CD14-positive monocyte (primary cell): ENCODE results near the gene ZCWPW1. TPM values are rescaled to one million over a fixed set of nuclear protein-coding genes. Genes with fewer than 3 reads are reported as not detected.

ENCODE experiments used
- DNase-seq, 3 donors: peaks; one replicate each; pipeline ENCODE4 v3.0.0-alpha.2; 2011 to 2022
- H2AFZ ChIP-seq: 2 replicates; pipeline ENCODE4 v1.6.0; 2012; ENCODE audit warnings: mild to moderate bottlenecking, low read depth, low read length, inconsistent platforms; ENCODE audit not compliant: insufficient read depth, poor library complexity, severe bottlenecking
- H3K27ac ChIP-seq, 2 donors: 1 replicate in 1 of 2; 2 replicates in 1 of 2; pipeline ENCODE4 v1.5.1; 2012 to 2013; ENCODE audit warnings: low read length in 2 of 2, control low read depth in 1 of 2, inconsistent platforms in 1 of 2, low read depth in 1 of 2, mild to moderate bottlenecking in 1 of 2
- H3K27me3 ChIP-seq, 2 donors: one replicate each; pipeline versions ENCODE4 v1.6.0 to v1.6.1; 2011 to 2013; ENCODE audit warnings: low read length in 2 of 2; ENCODE audit not compliant: control insufficient read depth in 2 of 2, insufficient read depth in 2 of 2
- H3K36me3 ChIP-seq, 2 donors: replicated peaks in 1 of 2; 1 replicate in 1 of 2; 2 replicates in 1 of 2; pipeline versions ENCODE4 v1.5.1 to v1.6.1; 2012 to 2013; ENCODE audit warnings: low read length in 2 of 2, control low read depth in 1 of 2, inconsistent platforms in 1 of 2, mild to moderate bottlenecking in 1 of 2; ENCODE audit not compliant: insufficient read depth in 2 of 2, control insufficient read depth in 1 of 2
- H3K4me1 ChIP-seq, 2 donors: 1 replicate in 1 of 2; 2 replicates in 1 of 2; pipeline versions ENCODE4 v1.5.1 to v1.6.1; 2012 to 2013; ENCODE audit warnings: low read length in 2 of 2, control low read depth in 1 of 2, inconsistent platforms in 1 of 2, mild to moderate bottlenecking in 1 of 2, moderate library complexity in 1 of 2; ENCODE audit not compliant: insufficient read depth in 2 of 2, control insufficient read depth in 1 of 2
- H3K4me2 ChIP-seq: replicated peaks from 2 replicates; pipeline ENCODE3; 2012; ENCODE audit warnings: low read length, moderate library complexity, mild to moderate bottlenecking; ENCODE audit not compliant: poor library complexity, severe bottlenecking; ENCODE audit errors: extremely low read depth
- H3K4me3 ChIP-seq, 3 experiments: fragments of 200-600 bp in 1 of 3; sonication (generic) in 1 of 3; replicated peaks in 1 of 3; 1 replicate in 2 of 3; 2 replicates in 1 of 3; pipeline ENCODE4 v1.5.1; 2011 to 2013; ENCODE audit warnings: low read length in 3 of 3, mild to moderate bottlenecking in 3 of 3, control low read depth in 2 of 3, low read depth in 2 of 3, inconsistent platforms in 1 of 3, moderate library complexity in 1 of 3
- H3K79me2 ChIP-seq: 2 replicates; pipeline ENCODE4 v1.6.0; 2012; ENCODE audit warnings: mild to moderate bottlenecking, control low read depth, inconsistent platforms, low read length, moderate library complexity; ENCODE audit not compliant: insufficient read depth
- H3K9ac ChIP-seq: 2 replicates; pipeline ENCODE4 v1.6.0; 2017; ENCODE audit warnings: low read length, mild to moderate bottlenecking; ENCODE audit not compliant: insufficient read depth, poor library complexity, severe bottlenecking
- H3K9me3 ChIP-seq, 2 donors: replicated peaks in 1 of 2; 1 replicate in 1 of 2; 2 replicates in 1 of 2; pipeline versions ENCODE4 v1.5.1 to v1.6.1; 2012 to 2013; ENCODE audit warnings: low read length in 2 of 2, control low read depth in 1 of 2; ENCODE audit not compliant: control insufficient read depth in 1 of 2, insufficient read depth in 1 of 2
- H4K20me1 ChIP-seq: 2 replicates; pipeline ENCODE4 v1.6.0; 2012; ENCODE audit warnings: mild to moderate bottlenecking, low read length, control low read depth, moderate library complexity; ENCODE audit not compliant: insufficient read depth
- H3K27ac Mint-ChIP-seq, 7 donors: one replicate each; pipeline ENCODE4 v1.8.0; 2020; ENCODE audit warnings: mild to moderate bottlenecking in 7 of 7, mixed read lengths in 7 of 7, moderate library complexity in 6 of 7, inconsistent platforms in 2 of 7
- H3K27me3 Mint-ChIP-seq, 3 donors: one replicate each; pipeline ENCODE4 v1.8.0; 2021 to 2022; ENCODE audit warnings: low read depth in 3 of 3, mild to moderate bottlenecking in 3 of 3, mixed read lengths in 3 of 3, moderate library complexity in 3 of 3, inconsistent platforms in 1 of 3
- H3K36me3 Mint-ChIP-seq, 2 donors: one replicate each; pipeline ENCODE4 v1.8.0; 2020; ENCODE audit warnings: mixed read lengths in 2 of 2, inconsistent platforms in 1 of 2, mild to moderate bottlenecking in 1 of 2
- H3K4me1 Mint-ChIP-seq: one replicate; pipeline ENCODE4 v1.8.0; 2020; ENCODE audit warnings: mild to moderate bottlenecking, mixed read lengths
- H3K4me3 Mint-ChIP-seq, 2 donors: one replicate each; pipeline ENCODE4 v1.8.0; 2020; ENCODE audit warnings: mild to moderate bottlenecking in 2 of 2, mixed read lengths in 2 of 2, moderate library complexity in 1 of 2
- H3K9me3 Mint-ChIP-seq, 7 donors: one replicate each; pipeline ENCODE4 v1.8.0; 2020 to 2022; ENCODE audit warnings: mixed read lengths in 7 of 7, mild to moderate bottlenecking in 6 of 7, moderate library complexity in 6 of 7, inconsistent platforms in 2 of 7
- CTCF ChIP-seq: fragments of 200-600 bp; IDR thresholded peaks from one replicate; pipeline ENCODE4 v1.8.0; 2022; ENCODE audit warnings: antibody characterized with exemption, mild to moderate bottlenecking
- WGBS: methylation state at CpG from one replicate; pipeline ENCODE4 v1.1.5; 2013; ENCODE audit warnings: missing lambda C conversion rate; ENCODE audit not compliant: insufficient coverage; 5-methylcytosine and 5-hydroxymethylcytosine counted together
- intact Hi-C, 2 donors: fragments of 100-400 bp; cut with micrococcal nuclease; formaldehyde crosslinking; loops; one replicate each; pipeline versions ENCODE4 v1.15.0 to v1.15.1; 2023
- polyA plus RNA-seq, 3 donors: library from polyadenylated mRNA; depleted of rRNA in 1 of 3; unstranded in 2 of 3; stranded (reverse) in 1 of 3; fragments of 300-500 nt in 2 of 3; fragments of >200 nt in 1 of 3; fragmentation: Illumina TruSeq in 2 of 3; gene quantifications; 1 replicate in 2 of 3; 2 replicates in 1 of 3; pipeline ENCODE4 v1.2.3, GENCODE V29; 2012 to 2021

Gene ZCWPW1
- polyA plus RNA-seq, 3 donors, result 0.60 to 1.9 (median 1.2) TPM

GRCh38 chr7:100443096-100443840, 14.8 kb upstream of the ZCWPW1 start:
- WGBS, result 95% methylated on average over 6 of the region's 9 CpGs
- no peak overlapping the region for H3K4me2 ChIP-seq
- Mint-ChIP-seq H3K9me3 (peaks cover 0 to 2% (median 0%) of the 10 kb centered on the region in 7 donors), H3K4me3 (no peak overlapping the region), H3K36me3 (peaks cover 0 to 2% of the 10 kb centered on the region in 2 donors), H3K4me1 (peaks cover 34% of the 10 kb centered on the region), H3K27me3 (peaks cover 0 to 1% (median 0%) of the 10 kb centered on the region in 3 donors), H3K27ac (peak overlapping the region; percentile 43 to 95 (median 76))
- H3K36me3 ChIP-seq, result no peaks in the 10 kb centered on the region
- H4K20me1 ChIP-seq, result no peaks in the 10 kb centered on the region
- H3K27me3 ChIP-seq, result no peaks in the 10 kb centered on the region
- no peak overlapping the region for H3K4me3 ChIP-seq
- H2AFZ ChIP-seq, result no peak overlapping the region
- no peaks in the 10 kb centered on the region for H3K79me2 ChIP-seq
- H3K27ac ChIP-seq, result no peak overlapping the region
- TF ChIP-seq CTCF, result no peak
- no peak for DNase-seq
- no peaks in the 10 kb centered on the region for H3K9me3 ChIP-seq
- H3K4me1 ChIP-seq, result peaks cover 23 to 30% of the 10 kb centered on the region in 2 donors
- intact Hi-C loops, result no loop called here
- no peak overlapping the region for H3K9ac ChIP-seq

GRCh38 chr7:100441641-100442535, 13.4 kb upstream of the ZCWPW1 start:
- intact Hi-C loops, result no loop called here
- H3K4me3 Mint-ChIP-seq, result no peak overlapping the region
- H3K27ac Mint-ChIP-seq, result peak overlapping the region in 2 of 7 donors; percentile 13 to 58

More at GRCh38 chr7:100441641-100442535, 13.4 kb upstream of the ZCWPW1 start:
- H3K27ac ChIP-seq, result no peak overlapping the region
- no peaks in the 10 kb centered on the region for H4K20me1 ChIP-seq
- WGBS, result 89% methylated on average over 8 of the region's 11 CpGs
- no peak overlapping the region for H3K4me2 ChIP-seq
- H3K4me1 ChIP-seq, result peaks cover 25 to 27% of the 10 kb centered on the region in 2 donors
- Mint-ChIP-seq H3K27me3 (peaks cover 0 to 1% (median 0%) of the 10 kb centered on the region in 3 donors), H3K9me3 (peaks cover 0 to 2% (median 0%) of the 10 kb centered on the region in 7 donors), H3K36me3 (peaks cover 0 to 2% of the 10 kb centered on the region in 2 donors), H3K4me1 (peaks cover 29% of the 10 kb centered on the region)
- H3K79me2 ChIP-seq, result no peaks in the 10 kb centered on the region
- TF ChIP-seq CTCF, result no peak
- H3K4me3 ChIP-seq, result no peak overlapping the region
- no peak overlapping the region for H2AFZ ChIP-seq
- no peaks in the 10 kb centered on the region for H3K36me3 ChIP-seq
- no peak for DNase-seq
- no peak overlapping the region for H3K9ac ChIP-seq
- no peaks in the 10 kb centered on the region for H3K9me3 ChIP-seq
- H3K27me3 ChIP-seq, result no peaks in the 10 kb centered on the region
